GM12864 (cell line): ENCODE data around the gene CAVIN3.

Experiments used
- DNase-seq: peaks from one replicate; pipeline ENCODE4 v3.0.0-alpha.2; 2011; ENCODE audit warnings: low read depth
- H3K4me3 ChIP-seq: 2 replicates; pipeline ENCODE4 v1.5.1; 2011; ENCODE audit warnings: mild to moderate bottlenecking, low read depth, low read length, control low read depth
- CTCF ChIP-seq: IDR thresholded peaks from 2 replicates; pipeline ENCODE4 v1.5.1; 2011; ENCODE audit warnings: low read depth, mild to moderate bottlenecking, moderate library complexity, low read length, control low read depth, inconsistent platforms; ENCODE audit errors: missing control alignments

The CAVIN3 gene

GRCh38 chr11:6345366-6345765, 25.1 kb upstream of the CAVIN3 start:
- no peak for DNase-seq
- TF ChIP-seq CTCF: no peak

GRCh38 chr11:6336293-6336692, 16.0 kb upstream of the CAVIN3 start:
- H3K4me3 ChIP-seq: no peak overlapping the region
- DNase-seq: no peak
- no peak for TF ChIP-seq CTCF

More at GRCh38 chr11:6345366-6345765, 25.1 kb upstream of the CAVIN3 start:
- no peak overlapping the region for H3K4me3 ChIP-seq

GRCh38 chr11:6334806-6335205, 14.5 kb upstream of the CAVIN3 start:
- H3K4me3 ChIP-seq: no peak overlapping the region
- DNase-seq: no peak
- TF ChIP-seq CTCF: no peak

GRCh38 chr11:6333095-6333494, 12.8 kb upstream of the CAVIN3 start:
- H3K4me3 ChIP-seq: no peak overlapping the region
- DNase-seq: no peak
- TF ChIP-seq CTCF: no peak

GRCh38 chr11:6332066-6332465, 11.8 kb upstream of the CAVIN3 start:
- no peak for TF ChIP-seq CTCF
- no peak for DNase-seq
- H3K4me3 ChIP-seq: no peak overlapping the region

GRCh38 chr11:6328321-6328720, 8.0 kb upstream of the CAVIN3 start:
- no peak for TF ChIP-seq CTCF
- no peak for DNase-seq
- no peak overlapping the region for H3K4me3 ChIP-seq

- H3K4me3 ChIP-seq: no peak overlapping the region
- no peak for DNase-seq
- TF ChIP-seq CTCF: no peak
Measured at GRCh38 chr11:6327806-6328205, 7.5 kb upstream of the CAVIN3 start.
